A673 (cell line): ENCODE data around the gene PGAP1. TPM values are rescaled to one million over a fixed set of nuclear protein-coding genes. Genes with fewer than 3 reads are reported as not detected.
A peak's percentile ranks its signal among the peaks of the same experiment; 100 is the strongest.

ENCODE experiments used
- BruUV-seq: library from RNA; stranded (reverse); fragments of 400-500 nt; replicated peaks from 2 replicates; lab custom pipeline; 2021; lab: Mats Ljungman, UMichigan
- CTCF ChIA-PET: fragments of 300-600 bp; sonication (Branson Sonifier 250); formaldehyde crosslinking; loops from one replicate; lab custom pipeline; 2022; ENCODE audit warnings: antibody characterized with exemption; lab: Charles Lee
- POLR2A ChIA-PET: fragments of 300-600 bp; sonication (Branson Sonifier 250); formaldehyde crosslinking; loops from one replicate; lab custom pipeline; 2022; ENCODE audit warnings: antibody characterized with exemption; ENCODE audit not compliant: low non-redundant PET; lab: Charles Lee
- DNase-seq: peaks from one replicate; pipeline ENCODE4 v3.0.0-alpha.2; 2015; ENCODE audit warnings: low spot score
- H3K27ac ChIP-seq: fragments of 200-600 bp; sonication (generic); 2 replicates; pipeline ENCODE4 v1.5.1; 2016; ENCODE audit warnings: mixed run types, low read depth, mild to moderate bottlenecking, mixed read lengths, antibody characterized with exemption, low read length; ENCODE audit not compliant: poor library complexity, severe bottlenecking
- H3K27me3 ChIP-seq: fragments of 200-600 bp; sonication (generic); replicated peaks from 2 replicates; pipeline ENCODE4 v1.6.1; 2017; ENCODE audit warnings: mixed run types, low read depth, mild to moderate bottlenecking, mixed read lengths, antibody characterized with exemption, low read length; ENCODE audit not compliant: insufficient read depth, poor library complexity
- H3K36me3 ChIP-seq: fragments of 200-600 bp; sonication (generic); 2 replicates; pipeline ENCODE4 v1.6.1; 2016; ENCODE audit warnings: mixed run types, mild to moderate bottlenecking, mixed read lengths, antibody characterized with exemption, low read length; ENCODE audit not compliant: insufficient read depth, poor library complexity, severe bottlenecking
- H3K4me1 ChIP-seq: fragments of 200-600 bp; sonication (generic); 2 replicates; pipeline ENCODE4 v1.6.1; 2017; ENCODE audit warnings: mixed run types, mild to moderate bottlenecking, mixed read lengths, antibody characterized with exemption, low read length; ENCODE audit not compliant: insufficient read depth, poor library complexity, severe bottlenecking
- H3K4me3 ChIP-seq: fragments of 200-600 bp; sonication (generic); 2 replicates; pipeline ENCODE4 v1.5.1; 2016; ENCODE audit warnings: low read depth, mixed run types, mild to moderate bottlenecking, mixed read lengths, low read length; ENCODE audit not compliant: poor library complexity, severe bottlenecking
- H3K9me3 ChIP-seq: fragments of 200-600 bp; sonication (generic); 2 replicates; pipeline ENCODE4 v1.6.1; 2016; ENCODE audit warnings: mixed run types, low read depth, mild to moderate bottlenecking, mixed read lengths, antibody characterized with exemption, low read length; ENCODE audit not compliant: poor library complexity, severe bottlenecking
- CTCF ChIP-seq: fragments of 300-800, 200-600 bp; sonication (generic); conservative IDR thresholded peaks from 2 replicates; pipeline ENCODE4 v1.5.1; 2017; ENCODE audit warnings: low read depth, mild to moderate bottlenecking, antibody characterized with exemption, low read length, moderate library complexity, mixed read lengths
- EZH2 ChIP-seq: fragments of 200-600 bp; sonication (generic); IDR thresholded peaks from 2 replicates; pipeline ENCODE4 v1.6.1; 2017; ENCODE audit warnings: borderline replicate concordance, low read depth, mild to moderate bottlenecking, mixed read lengths, antibody characterized with exemption, low read length; ENCODE audit not compliant: poor library complexity, severe bottlenecking
- intact Hi-C: fragments of 100-400 bp; cut with micrococcal nuclease; formaldehyde crosslinking; loops from one replicate; pipeline ENCODE4 v1.10.0; 2022; ENCODE audit not compliant: unreplicated experiment
- total RNA-seq: library from RNA; stranded (reverse); gene quantifications from 2 replicates; pipeline ENCODE4 v1.2.3, GENCODE V29; 2021

Gene PGAP1
- total RNA-seq, 1 experiment from 2014 or later = 40.4 TPM

- peaks cover 8% of the 10 kb centered on the region for H3K9me3 ChIP-seq
- ChIA-PET POLR2A (no interaction called here), CTCF (no interaction called here)
- H3K27me3 ChIP-seq = no peaks in the 10 kb centered on the region
- peaks cover 7% of the 10 kb centered on the region for H3K4me1 ChIP-seq
- no TSS peak for BruUV-seq
- DNase-seq = no peak
- H3K27ac ChIP-seq = no peak overlapping the region
- intact Hi-C loops = no loop called here
- no peak overlapping the region for H3K4me3 ChIP-seq
- TF ChIP-seq CTCF (no peak), EZH2 (no peak)
- H3K36me3 ChIP-seq = no peaks in the 10 kb centered on the region
These were observed 32.8 kb upstream of the PGAP1 start for GRCh38 chr2:196959281-196959680.

GRCh38 chr2:196957881-196958525, 31.5 kb upstream of the PGAP1 start:
- peak; percentile 70 for DNase-seq
- no peaks in the 10 kb centered on the region for H3K36me3 ChIP-seq
- peaks cover 8% of the 10 kb centered on the region for H3K9me3 ChIP-seq
- no peak overlapping the region for H3K4me3 ChIP-seq
- H3K27ac ChIP-seq = peak overlapping the region; percentile 19
- no peak for TF ChIP-seq CTCF
- no peak for TF ChIP-seq EZH2
- intact Hi-C loops = no loop called here
- H3K4me1 ChIP-seq = peaks cover 7% of the 10 kb centered on the region
- ChIA-PET CTCF (no interaction called here), POLR2A (no interaction called here)
- no peaks in the 10 kb centered on the region for H3K27me3 ChIP-seq
- BruUV-seq = TSS peak; percentile 81

GRCh38 chr2:196957442-196957841, 30.9 kb upstream of the PGAP1 start:
- Histone ChIP-seq H3K4me1 (peaks cover 7% of the 10 kb centered on the region), H3K36me3 (no peaks in the 10 kb centered on the region), H3K27me3 (no peaks in the 10 kb centered on the region), H3K4me3 (no peak overlapping the region), H3K9me3 (peaks cover 8% of the 10 kb centered on the region), H3K27ac (peak overlapping the region; percentile 19)
- POLR2A ChIA-PET = no interaction called here
- no peak for TF ChIP-seq EZH2
- TF ChIP-seq CTCF = no peak
- BruUV-seq = no TSS peak
- no peak for DNase-seq
- CTCF ChIA-PET = no interaction called here
- intact Hi-C loops = no loop called here
